ENCODE measurements around the gene RGS6. TPM values are rescaled to one million over a fixed set of nuclear protein-coding genes. Genes with fewer than 3 reads are reported as not detected.

Gene RGS6
- total and polyA plus RNA-seq, 4 donors: 0.06 to 5.3 (median 0.17) TPM; not detected in 1

- TF ChIP-seq RAD21 (IDR thresholded peaks at IDR 0.05) (no peak), FOXA2 (IDR thresholded peaks at IDR 0.05) (no peak), NR2F2 (IDR thresholded peaks at IDR 0.05) (no peak), HNF4A (conservative IDR thresholded peaks at IDR 0.05) (no peak), ZBTB33 (IDR thresholded peaks at IDR 0.05) (no peak), TAF1 (conservative IDR thresholded peaks at IDR 0.05) (no peak), EGR1 (IDR thresholded peaks at IDR 0.05; ENCODE audit: low read depth in 2 of 2) (no peak), JUND (IDR thresholded peaks at IDR 0.05) (no peak), HNF4G (IDR thresholded peaks at IDR 0.05) (no peak)
Measured at GRCh38 chr14:72120315-72120714, 188.1 kb downstream of the RGS6 start (continued).

GRCh38 chr14:72123755-72124154, 191.5 kb downstream of the RGS6 start:
- 40% methylated on average over 3 of the region's 3 CpGs for WGBS
- no peak for DNase-seq (ENCODE audit: low spot score)

More at GRCh38 chr14:72123755-72124154, 191.5 kb downstream of the RGS6 start:
- Histone ChIP-seq H3K27ac (ENCODE audit: low read depth in 1 of 2, low read length in 2 of 2) (no peak overlapping the region), H3K27me3 (ENCODE audit: control insufficient read depth in 4 of 4, insufficient read depth in 4 of 4, low read length in 3 of 4) (peaks cover 0 to 11% (median 0%) of the 10 kb centered on the region in 4 donors), H3K36me3 (ENCODE audit: control insufficient read depth in 4 of 4, insufficient read depth in 3 of 4, low read depth in 1 of 4, low read length in 3 of 4) (no peaks in the 10 kb centered on the region), H3K9ac (ENCODE audit: low read depth in 1 of 2, low read length in 2 of 2) (no peak overlapping the region), H3K9me3 (ENCODE audit: control insufficient read depth in 4 of 4, low read length in 3 of 4) (peaks cover 0 to 10% (median 6%) of the 10 kb centered on the region in 4 donors), H3K4me1 (ENCODE audit: control insufficient read depth in 4 of 4, insufficient read depth in 4 of 4, low read length in 3 of 4) (no peaks in the 10 kb centered on the region), H3K4me3 (ENCODE audit: low read depth in 1 of 3, low read length in 3 of 3) (no peak overlapping the region)
- no peak for TF ChIP-seq CTCF (IDR thresholded peaks at IDR 0.05; ENCODE audit: low read depth, low read length, missing input control)
- no peak for TF ChIP-seq JUND (IDR thresholded peaks at IDR 0.05)
- no peak for TF ChIP-seq RXRA (IDR thresholded peaks at IDR 0.05)
- TF ChIP-seq HNF4A (conservative IDR thresholded peaks at IDR 0.05): no peak
- no peak for TF ChIP-seq ZBTB33 (IDR thresholded peaks at IDR 0.05)
- TF ChIP-seq REST (IDR thresholded peaks at IDR 0.05): no peak
- TF ChIP-seq SP1 (IDR thresholded peaks at IDR 0.05): no peak
- no peak for TF ChIP-seq MAX (IDR thresholded peaks at IDR 0.05)
- no peak for TF ChIP-seq RAD21 (IDR thresholded peaks at IDR 0.05)
- TF ChIP-seq HNF4G (IDR thresholded peaks at IDR 0.05): no peak
- TF ChIP-seq TAF1 (conservative IDR thresholded peaks at IDR 0.05): no peak
- no peak for TF ChIP-seq YY1 (IDR thresholded peaks at IDR 0.05)
- TF ChIP-seq FOXA2 (IDR thresholded peaks at IDR 0.05): no peak
- TF ChIP-seq FOXA1 (IDR thresholded peaks at IDR 0.05): no peak
- TF ChIP-seq EGR1 (IDR thresholded peaks at IDR 0.05; ENCODE audit: low read depth in 2 of 2): no peak
- TF ChIP-seq NR2F2 (IDR thresholded peaks at IDR 0.05): no peak
- TF ChIP-seq GABPA (IDR thresholded peaks at IDR 0.05 in 1 of 2, conservative IDR thresholded peaks at IDR 0.05 in 1 of 2): no peak
- TF ChIP-seq ATF3 (IDR thresholded peaks at IDR 0.05): no peak
